Breast epithelium (tissue), 4 donors: Measurements from ENCODE around the gene ZNF480. TPM values are rescaled to one million over a fixed set of nuclear protein-coding genes. Genes with fewer than 3 reads are reported as not detected.

Experiments
- DNase-seq, 2 donors: peaks; one replicate each; pipeline ENCODE4 v3.0.0-alpha.2; 2019; ENCODE audit warnings: low spot score in 2 of 2
- H3K27ac ChIP-seq, 2 donors: fragments of 200-600 bp; sonication (generic) in 1 of 2; one replicate each; pipeline ENCODE4 v1.5.1; 2016 to 2019; ENCODE audit warnings: mild to moderate bottlenecking in 1 of 2
- H3K27me3 ChIP-seq, 2 donors: fragments of 200-600 bp; sonication (generic) in 1 of 2; one replicate each; pipeline versions ENCODE4 v1.5.1 to v1.6.0; 2017 to 2019; ENCODE audit warnings: control low read depth in 1 of 2, mild to moderate bottlenecking in 1 of 2
- H3K36me3 ChIP-seq: fragments of 200-600 bp; one replicate; pipeline ENCODE4 v1.5.1; 2019
- H3K4me1 ChIP-seq, 2 donors: fragments of 200-600 bp; sonication (generic); one replicate each; pipeline ENCODE4 v1.5.1; 2016 to 2019; ENCODE audit warnings: control low read depth in 1 of 2
- H3K4me3 ChIP-seq, 3 donors: fragments of 200-600 bp; sonication (generic); 1 replicate in 2 of 3; 2 replicates in 1 of 3; pipeline ENCODE4 v1.5.1; 2016 to 2019; ENCODE audit warnings: mild to moderate bottlenecking in 3 of 3, moderate library complexity in 2 of 3
- H3K9me3 ChIP-seq, 2 donors: fragments of 200-600 bp; sonication (generic) in 1 of 2; one replicate each; pipeline ENCODE4 v1.5.1; 2016 to 2019; ENCODE audit warnings: control low read depth in 1 of 2
- CTCF ChIP-seq, 3 donors: fragments of 450-650 bp; IDR thresholded peaks; one replicate each; pipeline ENCODE4 v1.5.1; 2016 to 2017; ENCODE audit warnings: antibody characterized with exemption in 3 of 3, mild to moderate bottlenecking in 3 of 3, moderate library complexity in 3 of 3
- POLR2A ChIP-seq: fragments of 450-650 bp; IDR thresholded peaks from one replicate; pipeline ENCODE4 v1.6.1; 2016; ENCODE audit warnings: antibody characterized with exemption, mild to moderate bottlenecking, moderate library complexity
- POLR2AphosphoS5 ChIP-seq, 3 donors: sonication (generic); formaldehyde crosslinking; IDR thresholded peaks; one replicate each; pipeline ENCODE4 v1.6.1; 2017; ENCODE audit warnings: antibody characterized with exemption in 3 of 3
- intact Hi-C: fragments of 100-400 bp; cut with DNase I; formaldehyde crosslinking; loops from one replicate; pipeline ENCODE4 v1.15.1; 2023; ENCODE audit warnings: low total_unique reads
- total RNA-seq, 3 donors: library from RNA; depleted of rRNA; stranded (reverse); fragments of >200 nt; gene quantifications; one replicate each; pipeline ENCODE4 v1.1.0, GENCODE V29; 2016

ZNF480 gene
- total RNA-seq, 3 donors from 2014 or later: 8.0 to 15.8 (median 11.8) TPM

GRCh38 chr19:52270266-52270885 lies 26.6 kb upstream of the ZNF480 start:
- Histone ChIP-seq H3K36me3 (no peaks in the 10 kb centered on the region), H3K4me3 (peak overlapping the region; percentile 81 to 100 (median 89)), H3K27ac (peak overlapping the region; percentile 98 to 99), H3K27me3 (no peaks in the 10 kb centered on the region), H3K9me3 (no peaks in the 10 kb centered on the region), H3K4me1 (no peaks in the 10 kb centered on the region)
- intact Hi-C loops: no loop called here
- DNase-seq: no peak
- TF ChIP-seq POLR2A: no peak
- no peak for TF ChIP-seq POLR2AphosphoS5 (IDR thresholded peaks at IDR 0.05)
- TF ChIP-seq CTCF (IDR thresholded peaks at IDR 0.05): no peak

- TF ChIP-seq POLR2A: no peak
- TF ChIP-seq CTCF (IDR thresholded peaks at IDR 0.05): no peak
- no peak for TF ChIP-seq POLR2AphosphoS5 (IDR thresholded peaks at IDR 0.05)
- Histone ChIP-seq H3K27ac (no peak overlapping the region), H3K36me3 (no peaks in the 10 kb centered on the region), H3K4me1 (no peaks in the 10 kb centered on the region), H3K9me3 (peaks cover 0 to 10% of the 10 kb centered on the region in 2 donors), H3K27me3 (no peaks in the 10 kb centered on the region), H3K4me3 (no peak overlapping the region)
- intact Hi-C loops: no loop called here
- DNase-seq: no peak
These were observed 23.7 kb upstream of the ZNF480 start for GRCh38 chr19:52273301-52273700.

GRCh38 chr19:52274191-52274590 lies 22.8 kb upstream of the ZNF480 start:
- intact Hi-C loops: no loop called here
- Histone ChIP-seq H3K27ac (no peak overlapping the region), H3K9me3 (peaks cover 0 to 17% of the 10 kb centered on the region in 2 donors), H3K4me1 (no peaks in the 10 kb centered on the region), H3K4me3 (no peak overlapping the region), H3K27me3 (no peaks in the 10 kb centered on the region), H3K36me3 (no peaks in the 10 kb centered on the region)
- no peak for TF ChIP-seq POLR2AphosphoS5 (IDR thresholded peaks at IDR 0.05)
- TF ChIP-seq CTCF (IDR thresholded peaks at IDR 0.05): no peak
- no peak for TF ChIP-seq POLR2A
- no peak for DNase-seq

GRCh38 chr19:52275988-52276387 lies 21.0 kb upstream of the ZNF480 start:
- TF ChIP-seq CTCF (IDR thresholded peaks at IDR 0.05) (no peak), POLR2AphosphoS5 (IDR thresholded peaks at IDR 0.05) (no peak), POLR2A (no peak)
- Histone ChIP-seq H3K4me1 (no peaks in the 10 kb centered on the region), H3K4me3 (no peak overlapping the region), H3K36me3 (no peaks in the 10 kb centered on the region), H3K27ac (no peak overlapping the region), H3K27me3 (no peaks in the 10 kb centered on the region), H3K9me3 (peaks cover 0 to 17% of the 10 kb centered on the region in 2 donors)
- DNase-seq: no peak
- intact Hi-C loops: no loop called here

GRCh38 chr19:52277471-52277870 lies 19.5 kb upstream of the ZNF480 start:
- no peak for TF ChIP-seq POLR2A
- no peak for TF ChIP-seq POLR2AphosphoS5 (IDR thresholded peaks at IDR 0.05)
- TF ChIP-seq CTCF (IDR thresholded peaks at IDR 0.05): no peak
- Histone ChIP-seq H3K4me3 (no peak overlapping the region), H3K27me3 (no peaks in the 10 kb centered on the region), H3K9me3 (peaks cover 0 to 22% of the 10 kb centered on the region in 2 donors), H3K36me3 (no peaks in the 10 kb centered on the region), H3K4me1 (no peaks in the 10 kb centered on the region), H3K27ac (no peak overlapping the region)
- no peak for DNase-seq
- intact Hi-C loops: no loop called here
